ENCODE results near the gene WDFY2. TPM values are rescaled to one million over a fixed set of nuclear protein-coding genes. Genes with fewer than 3 reads are reported as not detected.
A peak's percentile ranks its signal among the peaks of the same experiment; 100 is the strongest.

The WDFY2 gene
- total RNA-seq, 2 donors from 2014 or later: 25.7 to 31.9 TPM

DNA sequence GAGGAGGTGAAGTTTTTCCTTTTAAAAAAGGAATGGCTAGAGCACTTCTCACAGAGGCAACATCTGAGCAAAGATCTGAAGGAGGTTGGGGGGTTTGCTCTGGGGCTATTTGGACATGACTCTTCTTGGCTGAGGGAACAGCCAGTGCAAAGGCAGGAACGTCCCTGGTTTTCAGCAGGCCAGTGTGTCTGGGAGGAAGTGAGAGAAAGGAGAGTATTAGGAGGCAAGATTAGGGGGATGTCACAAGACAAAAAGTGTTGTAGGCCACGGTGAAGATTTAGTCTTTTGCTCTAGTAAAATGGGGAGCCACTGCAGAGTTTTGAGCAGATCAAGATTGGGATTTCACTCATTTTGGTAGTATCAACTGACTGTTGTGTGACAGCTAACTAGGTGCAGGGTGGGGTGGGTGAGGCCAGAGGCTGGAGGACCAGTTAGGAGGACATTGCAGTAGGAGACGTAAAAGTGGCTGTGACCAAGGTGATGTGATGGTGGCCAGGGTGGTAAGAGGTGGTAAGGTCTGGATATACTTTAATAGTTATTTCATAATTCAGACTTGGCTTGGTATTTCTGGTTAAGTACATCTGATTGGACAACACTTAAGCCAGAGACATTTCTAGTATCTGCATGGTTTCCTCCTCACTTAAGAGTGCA lies 40.6 kb downstream of the WDFY2 start:
- Histone ChIP-seq H3K36me3 (replicated peaks in 1 of 2; ENCODE audit: insufficient read depth in 1 of 2, low read depth in 2 of 2) (no peaks in the 10 kb centered on the region), H3K9me3 (no peaks in the 10 kb centered on the region), H3K4me3 (no peak overlapping the region), H3K4me1 (peaks cover 36% of the 10 kb centered on the region), H3K27ac (no peak overlapping the region), H3K27me3 (no peaks in the 10 kb centered on the region)
- DNase-seq: no peak
- intact Hi-C loops (cut with DNase I): no loop called here
- no peak for ATAC-seq
- no peak for TF ChIP-seq POLR2A (IDR thresholded peaks at IDR 0.05)
- TF ChIP-seq, protein P1, sequence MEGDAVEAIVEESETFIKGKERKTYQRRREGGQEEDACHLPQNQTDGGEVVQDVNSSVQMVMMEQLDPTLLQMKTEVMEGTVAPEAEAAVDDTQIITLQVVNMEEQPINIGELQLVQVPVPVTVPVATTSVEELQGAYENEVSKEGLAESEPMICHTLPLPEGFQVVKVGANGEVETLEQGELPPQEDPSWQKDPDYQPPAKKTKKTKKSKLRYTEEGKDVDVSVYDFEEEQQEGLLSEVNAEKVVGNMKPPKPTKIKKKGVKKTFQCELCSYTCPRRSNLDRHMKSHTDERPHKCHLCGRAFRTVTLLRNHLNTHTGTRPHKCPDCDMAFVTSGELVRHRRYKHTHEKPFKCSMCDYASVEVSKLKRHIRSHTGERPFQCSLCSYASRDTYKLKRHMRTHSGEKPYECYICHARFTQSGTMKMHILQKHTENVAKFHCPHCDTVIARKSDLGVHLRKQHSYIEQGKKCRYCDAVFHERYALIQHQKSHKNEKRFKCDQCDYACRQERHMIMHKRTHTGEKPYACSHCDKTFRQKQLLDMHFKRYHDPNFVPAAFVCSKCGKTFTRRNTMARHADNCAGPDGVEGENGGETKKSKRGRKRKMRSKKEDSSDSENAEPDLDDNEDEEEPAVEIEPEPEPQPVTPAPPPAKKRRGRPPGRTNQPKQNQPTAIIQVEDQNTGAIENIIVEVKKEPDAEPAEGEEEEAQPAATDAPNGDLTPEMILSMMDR (IDR thresholded peaks at IDR 0.05): no peak
- 77 to 90% methylated on average over 3 of the region's 3 CpGs for WGBS, 2 donors

DNA sequence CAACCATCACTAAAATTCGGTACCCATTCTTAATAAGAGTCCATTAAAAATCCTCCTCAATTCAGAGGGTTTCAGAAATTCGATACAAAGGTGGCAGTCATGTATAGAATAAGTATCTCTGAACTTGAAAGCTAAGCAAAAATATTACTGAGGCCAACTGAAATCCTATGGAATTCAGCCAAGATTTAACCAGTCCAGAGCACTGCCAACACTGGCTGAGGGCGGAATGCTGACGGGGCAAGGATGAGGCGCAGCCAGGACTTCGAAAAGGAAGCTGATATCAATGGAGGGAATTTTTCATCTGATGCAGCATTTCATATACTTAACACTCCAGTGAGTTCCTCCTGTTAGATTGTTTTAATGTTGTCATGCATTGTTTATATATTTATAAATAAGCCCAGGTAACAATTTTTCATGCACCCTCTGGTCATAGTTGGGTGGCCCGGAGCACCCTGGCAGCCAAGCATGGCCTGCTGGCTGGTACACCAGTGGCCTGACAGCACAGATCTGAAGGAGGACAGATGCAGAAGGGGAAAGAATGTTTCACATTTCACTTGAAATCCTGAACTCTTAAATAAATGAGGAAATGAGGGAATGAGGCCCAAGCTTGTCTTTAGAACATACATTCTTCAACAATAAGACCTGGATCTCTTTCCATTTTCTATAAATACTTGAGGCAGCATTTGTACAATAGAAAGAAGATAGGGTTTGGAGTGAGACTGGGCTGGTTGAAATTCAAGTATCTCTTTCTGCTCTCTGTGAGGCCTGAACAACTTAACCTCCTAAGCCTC lies 41.5 kb downstream of the WDFY2 start:
- H3K27me3 ChIP-seq: no peaks in the 10 kb centered on the region
- DNase-seq: peak; percentile 66 to 73 (median 66)
- peaks cover 35% of the 10 kb centered on the region for H3K4me1 ChIP-seq
- H3K27ac ChIP-seq: peak overlapping the region in 3 of 4 donors; percentile 32 to 72 (median 43)
- intact Hi-C loops (cut with DNase I): no loop called here
- WGBS, 2 donors: 31 to 40% methylated on average over 7 of the region's 7 CpGs
- H3K9me3 ChIP-seq: no peaks in the 10 kb centered on the region
- no peak overlapping the region for H3K4me3 ChIP-seq
- ATAC-seq: peak; percentile 82
- TF ChIP-seq, protein P1 (IDR thresholded peaks at IDR 0.05): no peak
- no peak for TF ChIP-seq POLR2A (IDR thresholded peaks at IDR 0.05)
- H3K36me3 ChIP-seq (replicated peaks in 1 of 2; ENCODE audit: insufficient read depth in 1 of 2, low read depth in 2 of 2): no peaks in the 10 kb centered on the region

DNA sequence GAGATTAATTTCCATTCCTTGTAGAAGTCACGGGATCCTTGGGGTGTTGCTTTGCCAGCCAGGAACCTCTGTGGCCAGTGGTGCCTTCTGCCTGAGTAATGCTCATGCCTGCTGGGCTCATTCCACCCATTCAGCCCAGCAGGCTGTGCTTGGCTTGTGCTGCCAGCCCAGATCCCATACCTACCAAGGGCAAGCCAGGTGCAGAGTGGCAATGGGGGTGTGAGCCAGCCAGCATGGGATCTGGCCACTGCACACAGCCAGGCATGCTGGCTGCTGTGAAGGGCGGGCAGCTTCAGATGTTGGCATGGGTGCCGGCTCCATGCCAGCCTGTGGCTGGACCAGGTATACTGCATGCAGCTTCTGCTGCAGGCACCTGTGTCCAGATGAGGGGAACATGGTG lies 42.5 kb downstream of the WDFY2 start:
- WGBS, 2 donors: 30 to 35% methylated on average over 1 to 3 of the region's 3 CpGs
- TF ChIP-seq POLR2A (IDR thresholded peaks at IDR 0.05): no peak
- TF ChIP-seq, protein P1 (IDR thresholded peaks at IDR 0.05): peak in 1 of 7 experiments; percentile 26
- intact Hi-C loops (cut with DNase I): no loop called here
- Histone ChIP-seq H3K9me3 (no peaks in the 10 kb centered on the region), H3K4me1 (peaks cover 35% of the 10 kb centered on the region), H3K27me3 (no peaks in the 10 kb centered on the region), H3K36me3 (replicated peaks in 1 of 2; ENCODE audit: insufficient read depth in 1 of 2, low read depth in 2 of 2) (no peaks in the 10 kb centered on the region), H3K27ac (peak overlapping the region in 2 of 4 donors; percentile 48 to 72), H3K4me3 (no peak overlapping the region)
- peak; percentile 59 to 88 (median 79) for DNase-seq
- ATAC-seq: peak; percentile 68

DNA sequence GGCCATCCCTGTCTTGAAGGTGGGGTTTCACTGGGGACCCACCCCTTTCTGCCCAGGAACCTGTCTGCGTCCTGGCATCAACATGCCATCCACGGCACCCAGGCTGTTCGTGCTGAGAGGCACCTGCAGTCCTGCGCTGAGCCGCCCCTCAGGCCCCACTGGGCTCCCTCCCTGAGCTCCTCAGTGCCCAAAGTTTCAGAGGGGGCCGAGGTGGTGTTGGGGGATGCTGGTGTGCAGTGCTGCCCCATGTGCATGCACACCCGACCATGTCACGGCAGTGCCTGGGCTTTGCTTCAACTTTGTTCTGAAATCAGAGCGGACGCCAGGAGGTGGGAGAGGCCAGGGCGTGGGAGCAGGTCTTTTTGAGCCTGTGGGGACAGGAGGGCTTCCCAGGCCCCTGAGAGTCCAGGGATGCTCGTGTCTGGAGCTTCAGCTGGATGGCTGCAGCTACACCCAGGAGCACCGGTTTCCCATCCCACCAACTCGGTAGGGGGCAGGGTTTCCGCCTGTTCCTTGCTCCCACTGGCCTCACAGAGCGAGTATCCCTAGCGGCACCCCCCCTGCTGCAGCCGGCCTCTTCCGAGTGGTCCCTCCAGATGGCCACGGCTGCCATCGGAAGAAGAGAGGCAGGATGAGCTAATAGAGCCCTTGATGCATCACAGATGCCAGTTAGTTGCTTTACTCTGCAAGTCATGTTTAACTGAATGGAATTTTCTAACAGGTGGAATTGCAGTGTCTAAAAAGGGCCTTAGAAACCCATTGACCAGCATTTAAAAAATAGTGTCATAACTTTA lies 44.0 kb downstream of the WDFY2 start:
- H3K27ac ChIP-seq: peak overlapping the region in 1 of 4 donors; percentile 22
- H3K36me3 ChIP-seq (replicated peaks in 1 of 2; ENCODE audit: insufficient read depth in 1 of 2, low read depth in 2 of 2): no peaks in the 10 kb centered on the region
- TF ChIP-seq, protein P1 (IDR thresholded peaks at IDR 0.05): no peak
- TF ChIP-seq POLR2A (IDR thresholded peaks at IDR 0.05): no peak
- H3K9me3 ChIP-seq: no peaks in the 10 kb centered on the region
- ATAC-seq (no peak), DNase-seq (no peak)
- H3K27me3 ChIP-seq: no peaks in the 10 kb centered on the region
- intact Hi-C loops (cut with DNase I): no loop called here
- H3K4me1 ChIP-seq: peaks cover 46% of the 10 kb centered on the region
- no peak overlapping the region for H3K4me3 ChIP-seq
- 87 to 88% methylated on average over 11 to 21 of the region's 21 CpGs for WGBS, 2 donors

All from body of pancreas (tissue), 4 donors.